ENCODE results near the gene PDE10A.

Gene PDE10A

GRCh38 chr6:165404296-165404695, 258.7 kb downstream of the PDE10A start:
- TF ChIP-seq FOXP2 (optimal IDR thresholded peaks at IDR 0.05; ENCODE audit: borderline replicate concordance, extremely low read depth, extremely low read length, insufficient read depth) (no peak), POLR2AphosphoS5 (IDR thresholded peaks at IDR 0.05; ENCODE audit: low read depth, low read length) (no peak), SIN3A (IDR thresholded peaks at IDR 0.05; ENCODE audit: borderline replicate concordance, insufficient read depth, low read length) (no peak), TAF1 (IDR thresholded peaks at IDR 0.05; ENCODE audit: borderline replicate concordance, insufficient read depth, low read length) (no peak), REST (IDR thresholded peaks at IDR 0.05; ENCODE audit: insufficient read depth in 1 of 2, low read depth in 2 of 2, low read length in 2 of 2) (no peak)

- TF ChIP-seq TAF1 (IDR thresholded peaks at IDR 0.05; ENCODE audit: borderline replicate concordance, insufficient read depth, low read length) (no peak), REST (IDR thresholded peaks at IDR 0.05; ENCODE audit: insufficient read depth in 1 of 2, low read depth in 2 of 2, low read length in 2 of 2) (no peak), FOXP2 (optimal IDR thresholded peaks at IDR 0.05; ENCODE audit: borderline replicate concordance, extremely low read depth, extremely low read length, insufficient read depth) (no peak), SIN3A (IDR thresholded peaks at IDR 0.05; ENCODE audit: borderline replicate concordance, insufficient read depth, low read length) (no peak)
These were observed 259.9 kb downstream of the PDE10A start for GRCh38 chr6:165403006-165403595.

GRCh38 chr6:165401092-165401491, 261.9 kb downstream of the PDE10A start:
- TF ChIP-seq TAF1 (IDR thresholded peaks at IDR 0.05; ENCODE audit: borderline replicate concordance, insufficient read depth, low read length) (no peak), SIN3A (IDR thresholded peaks at IDR 0.05; ENCODE audit: borderline replicate concordance, insufficient read depth, low read length) (no peak), FOXP2 (optimal IDR thresholded peaks at IDR 0.05; ENCODE audit: borderline replicate concordance, extremely low read depth, extremely low read length, insufficient read depth) (no peak), POLR2AphosphoS5 (IDR thresholded peaks at IDR 0.05; ENCODE audit: low read depth, low read length) (no peak), REST (IDR thresholded peaks at IDR 0.05; ENCODE audit: insufficient read depth in 1 of 2, low read depth in 2 of 2, low read length in 2 of 2) (no peak)

GRCh38 chr6:165390475-165390874, 272.6 kb downstream of the PDE10A start:
- TF ChIP-seq FOXP2 (optimal IDR thresholded peaks at IDR 0.05; ENCODE audit: borderline replicate concordance, extremely low read depth, extremely low read length, insufficient read depth): no peak
- TF ChIP-seq REST (IDR thresholded peaks at IDR 0.05; ENCODE audit: insufficient read depth in 1 of 2, low read depth in 2 of 2, low read length in 2 of 2): no peak

GRCh38 chr6:165389534-165389933, 273.5 kb downstream of the PDE10A start:
- TF ChIP-seq TAF1 (IDR thresholded peaks at IDR 0.05; ENCODE audit: borderline replicate concordance, insufficient read depth, low read length) (no peak), POLR2AphosphoS5 (IDR thresholded peaks at IDR 0.05; ENCODE audit: low read depth, low read length) (no peak), FOXP2 (optimal IDR thresholded peaks at IDR 0.05; ENCODE audit: borderline replicate concordance, extremely low read depth, extremely low read length, insufficient read depth) (no peak)

Measured in PFSK-1 (cell line).